ENCODE results near the gene RASL11B. TPM values are rescaled to one million over a fixed set of nuclear protein-coding genes. Genes with fewer than 3 reads are reported as not detected.
A peak's percentile ranks its signal among the peaks of the same experiment; 100 is the strongest.

Gene RASL11B
- total and polyA plus RNA-seq, 9 of the 15 experiments (the other 6 are each of a cell fraction or from before 2014, with no cell fraction given) = 0.24 to 1.5 (median 0.53) TPM

GRCh38 chr4:52911684-52912294, 49.7 kb downstream of the RASL11B start (continued):
- TF ChIP-seq JUNB (CRISPR knock-in tag; conservative IDR thresholded peaks at IDR 0.05) (no peak), CC2D1A (IDR thresholded peaks at IDR 0.05) (no peak), RBBP5 (IDR thresholded peaks at IDR 0.05; ENCODE audit: borderline replicate concordance, insufficient read depth, low read length, poor library complexity, severe bottlenecking) (no peak), FOSL1 (tag; conservative IDR thresholded peaks at IDR 0.05) (no peak), ZNF395 (CRISPR knock-in tag; IDR thresholded peaks at IDR 0.05) (no peak), E2F4 (CRISPR knock-in tag; IDR thresholded peaks at IDR 0.05; ENCODE audit: low read depth) (no peak), ZBED1 (IDR thresholded peaks at IDR 0.05) (no peak), BRF2 (IDR thresholded peaks at IDR 0.05; ENCODE audit: borderline replicate concordance, insufficient read depth, insufficient read length) (no peak), RAD21 (CRISPR knock-in tag; conservative IDR thresholded peaks at IDR 0.05 in 1 of 2, IDR thresholded peaks at IDR 0.05 in 1 of 2) (peak in 1 of 2 experiments; percentile 45; a peak in 2 of 4 replicates)
- TF ChIP-seq, protein P1, sequence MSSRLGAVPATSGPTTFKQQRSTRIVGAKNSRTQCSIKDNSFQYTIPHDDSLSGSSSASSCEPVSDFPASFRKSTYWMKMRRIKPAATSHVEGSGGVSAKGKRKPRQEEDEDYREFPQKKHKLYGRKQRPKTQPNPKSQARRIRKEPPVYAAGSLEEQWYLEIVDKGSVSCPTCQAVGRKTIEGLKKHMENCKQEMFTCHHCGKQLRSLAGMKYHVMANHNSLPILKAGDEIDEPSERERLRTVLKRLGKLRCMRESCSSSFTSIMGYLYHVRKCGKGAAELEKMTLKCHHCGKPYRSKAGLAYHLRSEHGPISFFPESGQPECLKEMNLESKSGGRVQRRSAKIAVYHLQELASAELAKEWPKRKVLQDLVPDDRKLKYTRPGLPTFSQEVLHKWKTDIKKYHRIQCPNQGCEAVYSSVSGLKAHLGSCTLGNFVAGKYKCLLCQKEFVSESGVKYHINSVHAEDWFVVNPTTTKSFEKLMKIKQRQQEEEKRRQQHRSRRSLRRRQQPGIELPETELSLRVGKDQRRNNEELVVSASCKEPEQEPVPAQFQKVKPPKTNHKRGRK (tag; IDR thresholded peaks at IDR 0.05) = no peak

Measured in K562 (cell line).